22Rv1 (cell line): ENCODE data around the gene CLIC3.

Experiments
- CTCF ChIP-seq: fragments of 450-650 bp; IDR thresholded peaks from 2 replicates; pipeline ENCODE4 v1.5.1; 2017; ENCODE audit warnings: mild to moderate bottlenecking
- ZFX ChIP-seq: fragments of 450-650 bp; IDR thresholded peaks from 2 replicates; pipeline ENCODE4 v1.6.1; 2017; ENCODE audit warnings: antibody characterized with exemption, borderline replicate concordance

- TF ChIP-seq CTCF (no peak), ZFX (no peak)
Measured at GRCh38 chr9:137001857-137002645, 5.7 kb upstream of the CLIC3 start.
